ENCODE measurements around the gene CRKL. TPM values are rescaled to one million over a fixed set of nuclear protein-coding genes. Genes with fewer than 3 reads are reported as not detected.

The CRKL gene
- total RNA-seq, 4 donors from 2014 or later: 38.2 to 46.2 (median 44.4) TPM

DNA sequence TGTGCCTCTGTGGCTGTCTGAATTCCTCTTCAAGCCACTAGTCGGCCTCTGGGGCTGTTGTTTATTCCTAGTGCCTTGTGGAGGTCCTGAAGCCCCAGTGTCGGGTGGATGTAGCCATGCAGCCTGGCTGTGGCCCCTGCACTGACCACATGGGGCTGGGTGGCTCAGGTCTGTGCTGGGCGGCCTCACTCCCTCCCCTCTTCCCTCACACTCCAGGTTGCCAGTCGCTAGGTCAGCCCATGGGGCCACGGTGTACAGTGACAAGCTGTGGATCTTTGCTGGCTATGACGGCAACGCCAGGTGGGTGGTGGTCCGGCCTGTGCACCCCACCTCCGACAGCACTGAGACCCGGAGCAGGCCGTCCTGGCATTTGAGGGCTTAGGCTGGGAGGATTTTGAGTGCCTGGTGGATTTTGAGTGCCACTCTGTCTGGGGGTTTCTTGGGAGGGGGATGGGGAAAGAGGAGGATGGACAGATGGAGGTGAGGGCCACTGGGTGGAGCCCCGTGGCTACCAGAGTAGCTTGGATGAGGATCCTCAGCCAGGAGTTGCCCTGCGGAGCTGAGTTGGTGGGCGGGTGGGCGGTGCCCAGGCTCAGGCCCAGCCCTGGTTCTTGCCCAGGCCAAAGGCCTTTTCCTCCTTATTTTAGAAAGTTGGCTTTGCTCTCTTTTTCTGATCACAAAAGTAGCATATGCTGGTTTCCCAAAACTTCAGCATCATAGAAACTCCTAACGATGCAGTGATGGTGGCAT, 71.5 kb downstream of the CRKL start:
- no peaks in the 10 kb centered on the region for H3K9me3 ChIP-seq
- intact Hi-C loops (cut with DNase I): no loop called here
- TF ChIP-seq, protein P1, sequence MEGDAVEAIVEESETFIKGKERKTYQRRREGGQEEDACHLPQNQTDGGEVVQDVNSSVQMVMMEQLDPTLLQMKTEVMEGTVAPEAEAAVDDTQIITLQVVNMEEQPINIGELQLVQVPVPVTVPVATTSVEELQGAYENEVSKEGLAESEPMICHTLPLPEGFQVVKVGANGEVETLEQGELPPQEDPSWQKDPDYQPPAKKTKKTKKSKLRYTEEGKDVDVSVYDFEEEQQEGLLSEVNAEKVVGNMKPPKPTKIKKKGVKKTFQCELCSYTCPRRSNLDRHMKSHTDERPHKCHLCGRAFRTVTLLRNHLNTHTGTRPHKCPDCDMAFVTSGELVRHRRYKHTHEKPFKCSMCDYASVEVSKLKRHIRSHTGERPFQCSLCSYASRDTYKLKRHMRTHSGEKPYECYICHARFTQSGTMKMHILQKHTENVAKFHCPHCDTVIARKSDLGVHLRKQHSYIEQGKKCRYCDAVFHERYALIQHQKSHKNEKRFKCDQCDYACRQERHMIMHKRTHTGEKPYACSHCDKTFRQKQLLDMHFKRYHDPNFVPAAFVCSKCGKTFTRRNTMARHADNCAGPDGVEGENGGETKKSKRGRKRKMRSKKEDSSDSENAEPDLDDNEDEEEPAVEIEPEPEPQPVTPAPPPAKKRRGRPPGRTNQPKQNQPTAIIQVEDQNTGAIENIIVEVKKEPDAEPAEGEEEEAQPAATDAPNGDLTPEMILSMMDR (IDR thresholded peaks at IDR 0.05): no peak
- no peak for TF ChIP-seq POLR2A (IDR thresholded peaks at IDR 0.05)
- no peak overlapping the region for H3K4me3 ChIP-seq
- no peaks in the 10 kb centered on the region for H3K27me3 ChIP-seq
- H3K36me3 ChIP-seq: peaks cover 8 to 94% (median 22%) of the 10 kb centered on the region in 3 donors
- DNase-seq: no peak
- H3K4me1 ChIP-seq: peaks cover 0 to 11% (median under 1%) of the 10 kb centered on the region in 3 donors
- H3K27ac ChIP-seq: no peak overlapping the region
- 73 to 81% methylated on average over 4 to 11 of the region's 16 CpGs for WGBS, 2 donors

DNA sequence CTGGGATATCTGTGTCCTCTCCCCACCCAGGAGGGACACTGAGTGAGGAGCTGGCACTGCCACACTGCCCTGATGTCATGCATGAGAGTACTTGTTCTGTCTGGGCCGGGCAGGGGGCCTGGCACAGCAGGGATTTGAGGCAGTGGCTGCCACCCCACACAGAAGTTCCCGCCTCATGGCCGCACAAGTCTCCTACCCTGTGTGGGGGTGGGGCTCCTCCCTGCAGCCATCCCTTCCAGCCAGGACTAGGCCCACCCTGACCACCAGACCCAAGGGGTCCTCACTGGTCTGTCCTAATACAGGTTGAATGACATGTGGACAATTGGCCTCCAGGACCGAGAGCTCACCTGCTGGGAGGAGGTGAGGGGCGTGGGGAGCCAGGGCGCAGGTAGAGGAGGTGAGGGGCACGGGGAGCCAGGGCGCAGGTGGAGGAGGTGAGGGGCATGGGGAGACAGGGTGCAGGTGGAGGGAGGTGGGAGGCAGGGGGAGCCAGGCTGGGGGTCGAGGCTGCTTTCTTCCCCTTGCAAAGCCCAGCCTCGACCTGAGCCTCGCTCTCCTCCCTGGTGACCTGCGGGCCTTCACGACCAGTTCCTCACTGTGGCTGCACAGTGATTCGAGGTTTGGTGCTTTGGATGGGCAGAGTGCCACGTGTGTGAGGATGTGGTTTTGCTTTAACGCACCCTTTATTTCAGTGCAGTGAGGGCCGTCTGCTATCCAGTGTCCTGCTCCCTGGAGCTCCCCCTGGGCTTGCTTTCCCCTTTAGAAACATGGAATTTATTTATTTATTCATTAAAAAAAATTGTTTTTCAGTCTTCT, 72.3 kb downstream of the CRKL start:
- no peaks in the 10 kb centered on the region for H3K27me3 ChIP-seq
- intact Hi-C loops (cut with DNase I): no loop called here
- no peak for DNase-seq
- TF ChIP-seq, protein P1 (IDR thresholded peaks at IDR 0.05): no peak
- no peak for TF ChIP-seq POLR2A (IDR thresholded peaks at IDR 0.05)
- H3K4me1 ChIP-seq: peaks cover 0 to 3% (median 0%) of the 10 kb centered on the region in 3 donors
- no peak overlapping the region for H3K4me3 ChIP-seq
- no peaks in the 10 kb centered on the region for H3K9me3 ChIP-seq
- peaks cover 10 to 94% (median 22%) of the 10 kb centered on the region in 3 donors for H3K36me3 ChIP-seq
- 57 to 64% methylated on average over 7 to 9 of the region's 17 CpGs for WGBS, 2 donors
- no peak overlapping the region for H3K27ac ChIP-seq

DNA sequence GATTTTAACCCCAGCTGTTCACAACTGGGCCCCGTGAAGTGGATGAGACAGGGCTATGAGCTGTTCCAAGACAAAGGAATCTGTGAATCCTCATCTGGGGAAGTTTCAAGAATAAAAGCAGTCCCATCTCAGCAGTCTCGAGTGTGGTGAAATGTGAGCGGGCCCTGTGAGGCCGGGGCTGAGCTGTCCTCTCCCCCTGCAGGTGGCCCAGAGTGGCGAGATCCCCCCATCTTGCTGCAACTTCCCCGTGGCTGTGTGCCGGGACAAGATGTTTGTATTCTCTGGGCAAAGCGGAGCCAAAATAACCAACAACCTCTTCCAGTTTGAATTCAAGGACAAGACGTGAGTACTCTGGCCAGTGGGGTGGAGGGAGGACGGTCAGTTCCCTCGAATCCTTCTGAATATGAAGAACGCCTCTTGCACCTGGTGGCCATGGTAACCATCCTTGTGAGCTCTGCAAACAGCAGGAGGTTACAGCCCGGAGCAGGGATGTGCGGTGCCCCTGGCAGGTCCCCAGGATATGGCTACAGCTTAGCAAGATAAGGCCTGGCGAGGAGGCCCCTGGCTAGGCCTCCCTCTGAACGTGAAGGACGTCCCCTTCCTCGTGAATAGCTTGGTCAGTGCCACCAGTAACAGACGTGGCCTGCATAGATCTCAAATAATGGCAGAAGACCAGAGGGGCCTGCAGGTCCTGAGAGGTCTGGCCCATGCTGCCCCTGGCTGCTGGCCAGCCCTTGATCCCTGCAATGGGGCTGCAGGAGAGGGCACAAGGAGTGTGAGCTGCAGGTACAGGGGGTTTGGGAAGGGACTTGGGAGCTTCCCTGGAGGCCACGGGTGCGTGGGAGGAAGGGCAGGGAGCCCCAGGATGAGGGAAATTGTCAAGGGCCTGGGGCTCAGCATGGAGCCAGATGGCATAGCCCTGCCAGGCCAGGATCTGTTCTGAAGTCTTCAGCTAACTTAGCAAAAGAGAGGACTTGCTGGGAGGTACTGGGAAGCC, 73.3 kb downstream of the CRKL start:
- no peaks in the 10 kb centered on the region for H3K27me3 ChIP-seq
- peaks cover 14 to 96% (median 27%) of the 10 kb centered on the region in 3 donors for H3K36me3 ChIP-seq
- no peaks in the 10 kb centered on the region for H3K4me1 ChIP-seq
- TF ChIP-seq POLR2A (IDR thresholded peaks at IDR 0.05): no peak
- TF ChIP-seq, protein P1 (IDR thresholded peaks at IDR 0.05): no peak
- intact Hi-C loops (cut with DNase I): no loop called here
- no peaks in the 10 kb centered on the region for H3K9me3 ChIP-seq
- 87 to 89% methylated on average over 14 to 16 of the region's 21 CpGs for WGBS, 2 donors
- no peak for DNase-seq
- H3K4me3 ChIP-seq: no peak overlapping the region
- H3K27ac ChIP-seq: no peak overlapping the region

DNA sequence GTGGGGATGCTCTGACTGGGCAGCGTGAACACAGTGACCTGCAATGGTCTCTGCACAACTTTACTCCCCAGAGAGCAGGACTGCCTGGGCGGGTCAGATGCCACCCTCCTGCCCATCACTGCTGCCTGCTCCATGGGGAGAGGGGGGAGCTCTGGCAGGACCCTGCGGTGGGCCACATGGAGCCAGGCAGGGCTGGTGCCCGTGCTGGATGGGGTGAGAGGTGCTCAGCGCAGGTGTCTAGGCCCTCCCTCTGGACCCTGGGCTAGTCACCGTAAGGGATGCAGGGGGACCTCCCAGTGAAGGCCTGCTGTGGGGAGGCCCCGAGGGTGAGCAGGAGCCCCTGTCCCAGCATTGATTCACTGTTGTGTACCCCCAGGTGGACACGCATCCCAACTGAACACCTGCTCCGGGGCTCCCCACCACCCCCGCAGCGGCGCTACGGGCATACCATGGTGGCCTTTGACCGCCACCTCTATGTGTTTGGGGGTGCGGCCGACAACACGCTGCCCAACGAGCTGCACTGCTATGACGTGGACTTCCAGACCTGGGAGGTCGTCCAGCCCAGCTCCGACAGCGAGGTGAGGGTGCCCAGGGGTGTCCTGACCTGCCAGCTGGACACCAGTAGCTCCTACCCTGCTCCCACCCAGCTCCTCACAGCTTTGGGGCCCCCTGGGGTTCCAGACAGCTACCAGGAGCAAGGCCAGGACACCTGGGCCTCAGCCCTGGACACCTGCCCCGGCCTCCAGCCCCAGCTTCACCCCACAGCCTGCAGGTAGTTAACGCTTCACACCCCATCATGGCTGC, 74.2 kb downstream of the CRKL start:
- no peak for DNase-seq
- no peak overlapping the region for H3K27ac ChIP-seq
- no peaks in the 10 kb centered on the region for H3K4me1 ChIP-seq
- TF ChIP-seq, protein P1 (IDR thresholded peaks at IDR 0.05): no peak
- no peak for TF ChIP-seq POLR2A (IDR thresholded peaks at IDR 0.05)
- no peaks in the 10 kb centered on the region for H3K9me3 ChIP-seq
- H3K36me3 ChIP-seq: peaks cover 23 to 99% (median 29%) of the 10 kb centered on the region in 3 donors
- no peak overlapping the region for H3K4me3 ChIP-seq
- intact Hi-C loops (cut with DNase I): no loop called here
- 60 to 96% methylated on average over 1 to 6 of the region's 24 CpGs for WGBS, 2 donors
- H3K27me3 ChIP-seq: no peaks in the 10 kb centered on the region

Data from esophagus squamous epithelium (tissue), 5 donors.